Fibroblast of lung (primary cell): Measurements from ENCODE around the gene TSSC4.
"Not testable (repeated sequence)": the region's sequence is repeated elsewhere in the genome, so short reads cannot be mapped to it uniquely, and the experiment has no call there.

Experiments
- EZH2 ChIP-seq: IDR thresholded peaks from 2 replicates; pipeline ENCODE4 v1.5.1; 2012; ENCODE audit warnings: low read length, control low read depth, mild to moderate bottlenecking; ENCODE audit errors: missing control alignments
- TF ChIP-seq, protein P1 (sequence below), 2 donors: IDR thresholded peaks in 1 of 2; conservative IDR thresholded peaks in 1 of 2; 1 replicate in 1 of 2; 2 replicates in 1 of 2; pipeline ENCODE4 v1.5.1; 2011 to 2012; ENCODE audit warnings: low read length in 2 of 2, control low read depth in 1 of 2, inconsistent platforms in 1 of 2, low read depth in 1 of 2, mild to moderate bottlenecking in 1 of 2

DNA sequence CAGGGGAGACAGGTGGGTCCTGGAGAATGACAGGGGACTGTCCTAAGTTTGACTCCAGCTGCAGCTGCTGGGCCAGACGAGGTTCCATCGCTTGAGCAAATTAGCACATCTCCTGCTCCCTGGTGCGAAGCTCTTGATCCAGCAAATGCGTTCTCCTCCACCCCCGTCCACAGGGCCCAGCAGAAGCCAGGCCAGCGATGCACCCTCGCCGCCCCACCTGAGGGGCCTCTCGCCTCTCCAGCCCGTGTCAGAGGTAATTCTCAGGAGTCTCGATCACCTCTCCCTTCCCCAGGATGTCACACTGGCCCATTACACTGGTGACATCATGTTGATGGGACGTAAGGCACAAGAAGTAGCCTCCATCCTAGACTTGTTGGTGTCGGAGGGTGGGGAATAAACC lies 42.9 kb upstream of the TSSC4 start:
- TF ChIP-seq, protein P1, sequence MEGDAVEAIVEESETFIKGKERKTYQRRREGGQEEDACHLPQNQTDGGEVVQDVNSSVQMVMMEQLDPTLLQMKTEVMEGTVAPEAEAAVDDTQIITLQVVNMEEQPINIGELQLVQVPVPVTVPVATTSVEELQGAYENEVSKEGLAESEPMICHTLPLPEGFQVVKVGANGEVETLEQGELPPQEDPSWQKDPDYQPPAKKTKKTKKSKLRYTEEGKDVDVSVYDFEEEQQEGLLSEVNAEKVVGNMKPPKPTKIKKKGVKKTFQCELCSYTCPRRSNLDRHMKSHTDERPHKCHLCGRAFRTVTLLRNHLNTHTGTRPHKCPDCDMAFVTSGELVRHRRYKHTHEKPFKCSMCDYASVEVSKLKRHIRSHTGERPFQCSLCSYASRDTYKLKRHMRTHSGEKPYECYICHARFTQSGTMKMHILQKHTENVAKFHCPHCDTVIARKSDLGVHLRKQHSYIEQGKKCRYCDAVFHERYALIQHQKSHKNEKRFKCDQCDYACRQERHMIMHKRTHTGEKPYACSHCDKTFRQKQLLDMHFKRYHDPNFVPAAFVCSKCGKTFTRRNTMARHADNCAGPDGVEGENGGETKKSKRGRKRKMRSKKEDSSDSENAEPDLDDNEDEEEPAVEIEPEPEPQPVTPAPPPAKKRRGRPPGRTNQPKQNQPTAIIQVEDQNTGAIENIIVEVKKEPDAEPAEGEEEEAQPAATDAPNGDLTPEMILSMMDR (conservative IDR thresholded peaks at IDR 0.05 in 1 of 2, IDR thresholded peaks at IDR 0.05 in 1 of 2; ENCODE audit: low read depth in 1 of 2, low read length in 2 of 2) = not testable (repeated sequence)
- TF ChIP-seq EZH2 = not testable (repeated sequence)
